Panc1 (cell line): Measurements from ENCODE around the gene KCNMA1.

ENCODE experiments used
- CTCF ChIP-seq: fragments of 450-650 bp; IDR thresholded peaks from 2 replicates; pipeline ENCODE4 v1.5.1; 2017; ENCODE audit warnings: mild to moderate bottlenecking
- POLR2AphosphoS5 ChIP-seq: IDR thresholded peaks from 2 replicates; pipeline ENCODE4 v1.6.1; 2012; ENCODE audit warnings: mild to moderate bottlenecking, low read depth, low read length, moderate library complexity
- REST ChIP-seq, 2 experiments: IDR thresholded peaks; 2 replicates each; pipeline ENCODE4 v1.6.1; 2011 to 2012; ENCODE audit warnings: low read depth in 2 of 2, control low read depth in 1 of 2, low read length in 1 of 2, mild to moderate bottlenecking in 1 of 2, moderate library complexity in 1 of 2; ENCODE audit not compliant: insufficient read depth in 1 of 2
- SIN3A ChIP-seq: IDR thresholded peaks from 2 replicates; pipeline ENCODE4 v1.6.1; 2012; ENCODE audit warnings: low read depth, mild to moderate bottlenecking, low read length, moderate library complexity, borderline replicate concordance; ENCODE audit not compliant: insufficient read depth

- TF ChIP-seq CTCF (no peak), POLR2AphosphoS5 (no peak), REST (IDR thresholded peaks at IDR 0.05; ENCODE audit: insufficient read depth in 1 of 2, low read depth in 2 of 2, low read length in 1 of 2) (no peak), SIN3A (no peak)
Measured at GRCh38 chr10:77446700-77447099, 190.9 kb downstream of the KCNMA1 start.
